MG63 (cell line): ENCODE results near the gene CIDEA. TPM values are rescaled to one million over a fixed set of nuclear protein-coding genes. Genes with fewer than 3 reads are reported as not detected.
"Not testable (repeated sequence)": the region's sequence is repeated elsewhere in the genome, so short reads cannot be mapped to it uniquely, and the experiment has no call there.

Experiments used
- DNase-seq: peaks from one replicate; pipeline ENCODE4 v3.0.0-alpha.2; 2020
- H3K27me3 ChIP-seq: fragments of 250-450 bp; sonication (Bioruptor Pico); 2 replicates; pipeline ENCODE4 v1.5.1; 2020; ENCODE audit warnings: mild to moderate bottlenecking, moderate library complexity
- H3K36me3 ChIP-seq: fragments of 250-450 bp; sonication (Bioruptor Pico); 2 replicates; pipeline ENCODE4 v1.5.1; 2020; ENCODE audit warnings: mild to moderate bottlenecking, moderate library complexity
- H3K4me3 ChIP-seq: fragments of 250-450 bp; sonication (Bioruptor Pico); 2 replicates; pipeline ENCODE4 v1.5.1; 2020; ENCODE audit warnings: mild to moderate bottlenecking, moderate library complexity
- H3K9me3 ChIP-seq: fragments of 250-450 bp; sonication (Bioruptor Pico); 2 replicates; pipeline ENCODE4 v1.5.1; 2020; ENCODE audit warnings: mild to moderate bottlenecking, moderate library complexity
- total RNA-seq: library from RNA; depleted of rRNA; stranded (reverse); fragments of >200 nt; shearing (Covaris generic); gene quantifications from 2 replicates; pipeline ENCODE4 v1.2.3, GENCODE V29; 2014; ENCODE audit warnings: low replicate concordance

CIDEA gene
- total RNA-seq, 1 experiment from 2014 or later: not detected

DNA sequence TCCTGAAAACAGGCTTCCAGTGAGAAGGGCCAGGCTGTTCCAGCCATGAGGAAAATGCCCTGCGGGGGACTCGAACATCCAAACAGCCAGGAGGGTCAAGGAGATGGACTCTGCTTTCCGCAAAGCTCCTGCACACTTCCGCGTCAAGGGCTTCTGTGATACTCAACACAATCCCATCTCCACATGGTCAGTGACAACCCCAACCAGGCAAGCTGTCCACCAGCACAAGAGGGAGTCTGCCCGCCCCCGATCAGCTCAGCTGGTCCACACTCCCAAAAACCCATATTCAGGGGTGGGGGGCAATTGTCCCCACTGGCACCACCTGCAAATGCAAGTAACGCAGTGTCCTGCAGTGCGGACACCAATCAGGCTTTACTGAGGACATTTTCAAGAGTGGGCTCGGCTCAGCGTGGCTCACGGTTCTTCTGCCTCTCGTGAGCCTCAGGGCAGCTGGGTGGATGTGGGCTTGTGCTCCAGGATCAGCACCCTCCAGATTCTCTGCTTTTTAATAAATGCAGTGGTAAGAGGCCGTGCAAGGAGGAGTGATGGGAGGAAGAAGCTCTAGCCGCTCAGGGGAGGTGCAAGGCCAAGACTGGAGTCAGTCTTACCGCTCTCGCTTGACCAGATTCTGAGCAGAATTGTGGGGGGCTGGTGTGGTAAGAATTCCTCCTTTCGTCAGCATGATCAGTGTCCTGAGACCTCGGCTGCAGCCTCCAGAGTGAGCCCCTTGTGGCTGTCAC lies 19.5 kb upstream of the CIDEA start:
- Histone ChIP-seq H3K36me3 (no peaks in the 10 kb centered on the region), H3K27me3 (no peaks in the 10 kb centered on the region), H3K9me3 (no peaks in the 10 kb centered on the region), H3K4me3 (no peak overlapping the region)
- DNase-seq: no peak

DNA sequence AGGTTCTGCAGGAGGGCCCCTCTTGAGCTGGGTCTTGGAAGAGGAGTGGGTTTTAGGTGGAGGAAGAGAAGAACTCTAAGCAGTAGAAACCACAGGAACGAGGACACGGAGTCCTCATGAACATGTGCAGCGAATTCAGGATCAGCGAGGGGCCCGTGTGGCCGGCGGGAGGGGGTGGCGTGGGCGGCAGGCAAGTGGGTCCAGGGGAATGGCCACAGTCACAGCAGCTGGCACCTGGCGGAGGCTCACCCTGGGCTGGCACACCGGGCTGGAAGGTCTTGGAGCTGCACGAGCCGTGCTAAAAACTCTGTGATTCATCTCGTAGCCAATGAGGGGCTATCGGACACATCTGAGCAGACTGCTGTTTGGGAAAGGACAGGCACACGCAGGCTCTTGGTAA lies 18.0 kb upstream of the CIDEA start:
- no peak for DNase-seq
- no peaks in the 10 kb centered on the region for H3K9me3 ChIP-seq
- no peaks in the 10 kb centered on the region for H3K36me3 ChIP-seq
- no peak overlapping the region for H3K4me3 ChIP-seq
- H3K27me3 ChIP-seq: no peaks in the 10 kb centered on the region

DNA sequence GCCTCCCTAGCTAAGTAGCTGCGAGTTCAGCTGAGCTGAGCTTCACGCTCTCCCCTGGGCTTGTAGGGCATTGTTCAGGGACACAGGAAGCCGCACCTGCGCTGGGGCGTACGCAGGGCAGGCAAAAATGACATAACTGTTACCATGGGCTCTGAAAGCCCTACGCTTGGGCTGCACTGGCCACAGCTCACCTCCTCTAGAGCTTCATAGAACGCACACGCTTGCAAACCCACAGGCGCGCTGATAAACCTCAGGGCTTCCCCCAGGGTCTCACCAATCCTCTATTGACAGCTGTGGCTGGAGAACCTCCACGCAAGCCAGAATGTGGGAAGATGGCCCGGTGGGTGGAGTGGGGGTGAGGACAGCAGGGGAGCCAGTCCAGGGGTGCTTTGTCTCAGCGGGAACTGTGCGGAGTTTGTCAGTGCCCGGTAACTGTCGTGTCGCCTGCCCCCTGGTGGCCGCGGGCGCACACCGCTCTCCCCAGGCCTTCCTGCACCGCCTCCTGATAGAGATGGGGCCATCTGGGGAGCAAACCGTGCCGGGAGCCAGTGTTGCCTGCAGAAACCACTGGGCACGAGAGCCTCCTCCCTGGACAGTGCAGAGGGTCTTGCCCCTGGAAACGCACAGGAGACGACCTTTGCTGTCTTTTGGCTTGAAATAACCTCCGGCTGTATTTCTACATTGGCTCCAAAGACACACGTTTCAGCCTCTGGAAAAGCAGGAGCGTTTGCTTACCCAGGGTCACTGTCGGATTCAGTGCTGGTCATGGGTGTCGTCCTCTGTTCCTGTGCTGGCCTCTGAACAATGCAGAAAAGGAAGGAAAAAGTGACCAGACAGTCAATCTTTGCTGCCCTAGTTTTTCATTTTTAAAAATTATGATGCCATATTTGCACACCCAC lies 17.0 kb upstream of the CIDEA start:
- Histone ChIP-seq H3K36me3 (no peaks in the 10 kb centered on the region), H3K9me3 (no peaks in the 10 kb centered on the region), H3K4me3 (no peak overlapping the region), H3K27me3 (peaks cover 7% of the 10 kb centered on the region; the same call in 1 of the 2 replicates)
- DNase-seq: peak; percentile 56

DNA sequence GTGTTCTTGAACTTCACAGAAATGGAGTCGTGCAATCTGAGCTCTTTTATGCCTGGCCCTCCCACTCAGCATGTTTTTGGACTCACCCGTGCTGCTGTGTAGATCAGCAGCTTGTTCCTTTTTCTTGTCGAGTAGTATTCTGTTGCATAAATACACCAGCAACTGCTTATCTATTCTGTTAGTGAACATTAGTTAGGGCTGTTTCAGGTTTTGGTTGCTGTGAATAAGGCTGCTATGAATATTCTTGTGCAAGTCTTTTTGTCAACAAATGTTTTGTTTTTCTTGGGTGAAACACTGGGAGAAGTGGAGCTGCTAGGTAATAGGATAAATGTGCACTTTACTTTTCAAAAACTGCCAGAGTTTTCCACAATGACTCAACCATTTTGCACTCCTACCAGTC lies 15.3 kb upstream of the CIDEA start:
- Histone ChIP-seq H3K36me3 (no peaks in the 10 kb centered on the region), H3K9me3 (no peaks in the 10 kb centered on the region), H3K27me3 (peaks cover 7% of the 10 kb centered on the region; the same call in 1 of the 2 replicates), H3K4me3 (no peak overlapping the region)
- DNase-seq: no peak

DNA sequence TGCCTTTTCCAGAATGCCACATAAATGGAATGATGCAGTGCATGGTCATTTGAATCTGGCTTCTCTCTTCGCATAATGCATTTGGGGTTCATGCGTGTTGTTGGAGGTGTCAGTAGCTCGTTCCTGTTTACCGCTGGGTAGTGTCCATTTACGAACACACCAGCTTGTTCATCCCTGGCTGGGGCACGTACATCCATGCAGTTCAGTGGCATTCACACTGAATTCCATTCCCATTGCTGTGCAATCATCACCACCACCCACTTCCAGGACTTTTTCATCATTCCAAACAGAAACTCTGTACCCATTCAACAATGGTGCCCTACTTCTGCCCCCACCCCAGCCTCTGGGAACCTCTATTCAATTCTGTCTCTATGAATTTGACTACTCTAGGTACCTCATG lies 14.7 kb upstream of the CIDEA start:
- no peak for DNase-seq
- H3K27me3 ChIP-seq: peaks cover 7% of the 10 kb centered on the region; the same call in 1 of the 2 replicates
- H3K4me3 ChIP-seq: no peak overlapping the region
- H3K36me3 ChIP-seq: no peaks in the 10 kb centered on the region
- no peaks in the 10 kb centered on the region for H3K9me3 ChIP-seq

DNA sequence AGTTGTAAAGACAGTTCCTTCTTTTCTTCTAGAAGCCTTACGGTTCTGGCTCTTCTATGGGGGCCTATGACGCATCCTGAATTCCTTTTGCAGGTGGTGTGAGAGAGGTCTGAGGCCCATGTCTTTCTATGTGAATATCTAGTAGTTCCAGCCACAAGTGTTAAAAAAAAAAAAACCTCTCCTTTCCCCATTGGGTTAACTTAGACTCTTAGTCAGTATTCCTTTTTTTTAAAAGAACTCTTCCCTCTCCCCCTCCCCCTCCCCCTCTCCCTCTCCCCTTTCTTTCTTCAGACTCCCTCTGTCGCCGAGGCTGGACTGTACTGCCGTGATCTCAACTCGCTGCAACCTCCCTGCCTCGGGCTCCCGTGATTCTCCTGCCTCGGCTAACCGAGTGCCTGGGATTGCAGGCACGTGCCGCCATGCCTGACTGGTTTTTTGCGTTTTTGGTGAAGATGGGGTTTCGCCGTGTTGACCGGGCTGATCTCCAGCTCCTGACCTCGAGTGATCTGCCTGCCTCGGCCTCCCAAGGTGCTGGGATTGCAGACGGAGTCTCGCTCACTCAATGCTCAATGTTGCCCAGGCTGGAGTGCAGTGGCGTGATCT lies 11.4 kb upstream of the CIDEA start:
- H3K36me3 ChIP-seq: no peaks in the 10 kb centered on the region
- no peaks in the 10 kb centered on the region for H3K9me3 ChIP-seq
- no peak for DNase-seq
- peaks cover 7% of the 10 kb centered on the region; the same call in 1 of the 2 replicates for H3K27me3 ChIP-seq
- H3K4me3 ChIP-seq: no peak overlapping the region

DNA sequence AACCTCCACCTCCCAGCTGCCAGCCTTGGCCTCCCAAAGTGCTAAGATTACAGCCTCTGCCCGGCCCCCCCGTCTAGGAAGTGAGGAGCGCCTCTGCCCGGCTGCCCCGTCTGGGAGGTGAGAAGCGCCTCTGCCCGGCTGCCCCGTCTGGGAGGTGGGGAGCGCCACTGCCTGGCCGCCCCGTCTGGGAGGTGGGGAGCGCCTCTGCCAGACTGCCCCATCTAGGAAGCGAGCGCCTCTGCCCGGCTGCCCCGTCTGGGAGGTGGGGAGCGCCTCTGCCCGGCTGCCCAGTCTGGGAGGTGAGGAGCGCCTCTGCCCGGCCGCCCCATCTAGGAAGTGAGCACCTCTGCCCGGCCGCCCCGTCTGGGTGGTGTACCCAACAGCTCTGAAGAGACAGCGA lies 10.9 kb upstream of the CIDEA start:
- H3K9me3 ChIP-seq, H3K4me3 ChIP-seq, H3K36me3 ChIP-seq, H3K27me3 ChIP-seq, DNase-seq: not testable (repeated sequence)

DNA sequence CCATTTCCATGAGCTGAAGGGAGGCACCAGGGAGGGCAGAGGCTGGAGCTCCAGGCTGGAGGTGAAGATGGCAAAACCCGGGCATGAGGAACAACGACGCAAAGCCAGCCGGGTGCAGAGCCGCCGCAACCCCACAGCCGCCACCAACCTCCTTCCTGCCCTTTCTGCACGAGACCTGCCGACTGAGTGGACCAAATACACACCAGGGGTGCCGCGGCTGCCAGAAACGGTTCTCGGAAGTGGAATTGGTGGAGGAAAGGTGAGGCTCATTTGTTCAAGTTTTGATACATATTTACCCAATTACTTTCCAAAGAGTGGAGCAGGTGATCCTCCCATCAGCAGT lies 8.4 kb upstream of the CIDEA start:
- DNase-seq: no peak
- Histone ChIP-seq H3K9me3 (no peaks in the 10 kb centered on the region), H3K36me3 (no peaks in the 10 kb centered on the region), H3K27me3 (peaks cover 7% of the 10 kb centered on the region), H3K4me3 (no peak overlapping the region)

DNA sequence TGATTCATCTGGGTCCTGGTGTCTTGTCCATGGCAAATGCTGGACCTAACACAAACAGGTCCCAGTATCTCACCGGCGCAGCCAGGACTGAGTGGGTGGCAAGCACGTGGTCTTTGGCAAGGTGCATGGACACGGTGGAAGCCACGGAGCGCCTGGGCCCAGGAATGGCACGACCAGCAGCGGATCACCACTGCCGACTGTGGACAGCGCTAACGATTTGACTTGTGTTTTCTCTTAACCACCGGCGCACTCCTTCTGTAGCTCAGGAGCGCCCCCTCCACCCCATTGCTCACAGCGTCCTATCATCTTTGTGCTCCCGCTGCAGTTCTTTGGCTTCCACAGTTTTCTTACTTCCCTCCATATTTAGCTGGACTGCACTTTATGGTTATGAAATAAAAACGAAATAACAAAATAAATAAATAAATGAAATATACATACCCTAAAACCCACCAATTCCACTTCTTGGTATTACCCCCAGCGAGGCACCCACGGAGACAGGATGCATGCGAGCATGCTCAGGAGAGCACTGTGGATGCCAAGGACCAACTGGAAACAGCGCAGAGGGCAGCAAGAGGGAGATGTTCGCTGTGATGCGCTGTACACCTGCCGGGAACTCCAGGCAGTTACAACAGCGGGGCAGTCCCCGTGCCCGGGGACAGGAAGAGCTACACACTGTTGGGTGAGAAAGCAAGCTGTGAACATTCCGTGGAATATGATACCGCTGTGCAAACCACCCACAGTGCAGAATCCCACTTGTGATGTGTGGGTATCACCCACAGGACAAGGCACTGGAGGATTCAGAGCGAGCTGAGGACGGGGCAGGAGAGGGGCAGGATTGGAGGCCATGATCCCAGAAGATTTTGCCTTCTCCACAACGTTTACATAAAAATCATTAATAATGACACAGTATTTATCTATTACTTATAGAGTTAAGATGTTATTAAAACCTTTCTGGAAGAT lies 7.0 kb upstream of the CIDEA start:
- Histone ChIP-seq H3K4me3 (no peak overlapping the region), H3K9me3 (no peaks in the 10 kb centered on the region), H3K36me3 (no peaks in the 10 kb centered on the region), H3K27me3 (no peaks in the 10 kb centered on the region; the same call in none of the 2 replicates)
- DNase-seq: no peak

DNA sequence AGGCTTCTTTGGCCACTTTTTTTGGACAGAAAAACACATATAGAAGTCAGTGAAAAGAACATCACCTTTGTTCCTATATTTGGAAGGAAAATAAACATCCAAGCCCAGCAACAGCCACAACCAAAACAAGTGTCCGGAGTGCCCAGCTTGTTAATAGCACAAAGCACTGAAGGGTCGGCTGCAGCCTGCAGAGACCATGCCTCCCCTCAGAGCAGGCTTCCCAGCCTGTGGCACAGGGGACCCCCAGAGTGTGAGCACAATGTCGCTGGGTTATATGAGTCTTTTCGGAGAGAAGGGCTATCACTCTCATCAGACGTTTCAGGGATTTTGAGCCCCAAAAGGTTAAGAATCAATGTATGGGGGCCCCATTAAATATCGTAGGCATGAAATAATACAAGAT lies 6.2 kb upstream of the CIDEA start:
- H3K27me3 ChIP-seq: no peaks in the 10 kb centered on the region; the same call in none of the 2 replicates
- DNase-seq: no peak

DNA sequence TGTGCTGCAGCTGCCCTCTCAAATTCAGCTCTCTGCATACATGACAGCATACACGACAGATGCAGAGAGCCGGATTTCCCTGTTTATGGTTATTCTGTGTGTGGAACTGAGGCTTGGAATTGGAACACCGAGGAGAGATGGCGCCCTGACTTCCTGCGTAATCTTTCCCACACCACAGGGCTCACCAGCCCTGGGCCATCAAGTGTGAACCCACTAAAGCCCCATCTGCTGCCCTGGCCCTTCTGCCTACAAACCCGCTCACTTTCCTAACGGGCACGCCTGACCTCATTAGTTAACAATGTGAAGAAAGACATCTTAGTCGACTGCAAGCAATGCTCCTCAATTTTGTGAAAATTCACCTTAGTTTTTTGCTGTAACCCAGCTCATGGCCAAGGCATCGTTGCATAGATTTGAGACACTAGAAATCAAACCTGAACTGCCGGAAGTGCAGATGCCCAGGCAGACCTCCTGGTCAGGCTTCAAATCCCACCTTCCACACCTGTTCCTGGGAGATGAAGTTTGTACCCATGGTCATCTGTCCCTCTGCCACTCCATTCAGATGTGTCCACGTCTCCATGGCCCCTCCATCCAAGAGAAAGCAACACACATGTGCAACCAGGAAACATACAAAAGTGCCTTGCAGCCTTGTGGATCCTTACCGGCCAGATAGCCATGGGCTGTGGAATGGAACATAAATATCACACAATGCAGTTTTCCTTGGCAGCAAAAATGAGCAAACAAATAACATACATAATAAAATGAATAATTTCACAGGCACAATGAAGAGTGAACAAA lies 5.0 kb upstream of the CIDEA start:
- Histone ChIP-seq H3K9me3 (no peaks in the 10 kb centered on the region), H3K27me3 (peaks cover 7% of the 10 kb centered on the region)
- DNase-seq: no peak

More for the DNA sequence above, 6.2 kb upstream of the CIDEA start:
- H3K4me3 ChIP-seq: no peak overlapping the region
- no peaks in the 10 kb centered on the region for H3K9me3 ChIP-seq
- no peaks in the 10 kb centered on the region for H3K36me3 ChIP-seq

DNA sequence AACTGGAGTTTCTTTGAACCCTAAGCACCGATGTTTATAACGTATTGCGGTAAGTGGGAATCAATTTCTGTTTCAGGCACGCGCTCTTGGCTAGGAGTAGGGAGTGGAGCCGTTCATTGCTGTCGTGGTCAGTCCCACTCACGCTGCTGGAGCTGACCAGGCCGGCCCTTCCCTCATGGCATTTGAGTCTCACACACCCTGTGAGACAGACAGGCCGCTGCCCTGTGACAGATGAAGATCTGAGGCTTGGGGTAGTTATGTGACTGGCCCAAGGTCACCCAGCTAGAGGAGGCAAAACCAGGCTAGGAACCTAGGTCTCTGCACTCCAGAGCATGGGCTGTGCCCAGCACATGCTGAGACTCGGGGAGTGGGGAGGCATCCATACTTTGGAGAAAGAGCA lies 2.9 kb upstream of the CIDEA start:
- H3K4me3 ChIP-seq: no peak overlapping the region
- H3K27me3 ChIP-seq: peaks cover 11% of the 10 kb centered on the region
- no peak for DNase-seq
- H3K9me3 ChIP-seq: no peaks in the 10 kb centered on the region
- no peaks in the 10 kb centered on the region for H3K36me3 ChIP-seq

More for the DNA sequence above, 5.0 kb upstream of the CIDEA start:
- Histone ChIP-seq H3K4me3 (no peak overlapping the region), H3K36me3 (no peaks in the 10 kb centered on the region)

DNA sequence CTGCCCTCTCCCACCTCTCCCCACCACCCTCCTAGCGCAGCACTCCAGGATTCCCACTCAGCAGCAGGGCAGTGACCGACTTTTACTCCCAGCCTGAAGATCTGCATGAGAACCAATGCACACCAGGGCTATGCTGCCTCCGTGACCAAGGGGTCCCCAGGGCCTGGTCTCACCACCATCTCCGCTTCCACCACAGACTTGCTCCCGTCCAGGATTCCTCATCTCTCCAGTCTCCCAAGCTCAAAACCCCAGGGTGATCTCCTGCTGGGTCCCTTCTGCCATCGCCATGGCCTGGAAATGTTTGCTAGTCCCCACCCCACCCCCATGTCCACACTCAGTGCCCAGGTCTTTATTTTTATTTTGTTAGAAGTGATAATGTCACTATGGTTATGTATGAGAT lies 2.1 kb upstream of the CIDEA start:
- H3K4me3 ChIP-seq: no peak overlapping the region
- H3K36me3 ChIP-seq: no peaks in the 10 kb centered on the region
- H3K9me3 ChIP-seq: no peaks in the 10 kb centered on the region
- DNase-seq: no peak
- peaks cover 11% of the 10 kb centered on the region for H3K27me3 ChIP-seq

DNA sequence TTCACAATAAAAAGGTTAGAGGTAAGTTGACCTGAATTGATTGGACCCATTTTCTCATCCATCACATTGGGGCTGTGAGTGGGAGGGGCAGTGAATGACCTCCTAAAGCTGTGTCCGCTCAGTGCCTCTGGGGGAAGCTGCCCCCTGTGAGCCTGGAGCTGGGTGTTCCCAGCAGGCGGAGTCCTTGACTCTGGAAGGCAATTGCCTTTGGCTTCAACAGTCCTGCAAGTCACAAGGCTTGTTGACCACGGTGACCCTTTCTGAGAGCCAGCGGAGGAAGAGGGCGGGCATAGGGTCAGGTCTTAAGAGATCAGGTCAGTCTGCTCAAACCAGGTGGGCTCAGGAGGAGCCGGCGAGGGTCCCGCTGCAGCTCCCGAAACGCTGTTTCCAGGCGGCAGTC lies 1.1 kb upstream of the CIDEA start:
- Histone ChIP-seq H3K36me3 (no peaks in the 10 kb centered on the region), H3K9me3 (no peaks in the 10 kb centered on the region), H3K4me3 (no peak overlapping the region), H3K27me3 (peaks cover 11% of the 10 kb centered on the region)
- DNase-seq: no peak

DNA sequence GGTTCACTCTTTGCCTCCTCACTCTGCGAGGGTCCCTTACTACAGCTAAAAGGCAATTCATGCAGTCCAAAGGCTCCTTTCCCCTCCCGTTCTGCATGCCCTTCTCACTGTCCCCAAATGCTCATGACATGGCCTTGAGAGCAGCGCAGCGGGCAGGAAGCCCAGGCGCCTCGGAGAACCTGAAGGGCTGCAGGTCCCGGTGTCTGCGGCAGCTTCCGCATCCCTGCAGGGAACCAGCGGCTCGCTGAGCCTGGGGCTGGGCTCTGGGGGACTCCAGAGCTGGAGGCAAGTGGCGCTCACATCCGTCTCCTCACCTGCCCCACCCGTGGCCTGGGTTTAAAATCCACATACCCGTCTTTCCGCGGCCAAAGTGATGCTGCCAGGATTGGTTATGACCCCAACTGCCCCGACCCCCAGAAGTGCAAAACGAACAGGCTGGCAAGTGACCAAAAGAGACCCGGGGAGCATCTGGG lies 462 bp upstream of the CIDEA start:
- no peaks in the 10 kb centered on the region for H3K36me3 ChIP-seq
- H3K4me3 ChIP-seq: no peak overlapping the region
- H3K9me3 ChIP-seq: no peaks in the 10 kb centered on the region
- no peak for DNase-seq
- peaks cover 11% of the 10 kb centered on the region for H3K27me3 ChIP-seq
